Neural progenitor cell (in vitro differentiated cells): ENCODE data around the gene ITGA2. TPM values are rescaled to one million over a fixed set of nuclear protein-coding genes. Genes with fewer than 3 reads are reported as not detected.

Experiments
- DNase-seq: peaks from one replicate; pipeline ENCODE4 v3.0.0-alpha.2; 2016; ENCODE audit warnings: low spot score
- H2AFZ ChIP-seq: fragments of 200-600 bp; sonication (generic); replicated peaks from 2 replicates; pipeline ENCODE4 v1.6.1; 2016; ENCODE audit warnings: antibody characterized with exemption
- H3F3A ChIP-seq: fragments of 200-600 bp; sonication (generic); 2 replicates; pipeline ENCODE4 v1.6.1; 2016; ENCODE audit warnings: antibody characterized with exemption, low read depth
- H3K27ac ChIP-seq: fragments of 200-600 bp; sonication (generic); 2 replicates; pipeline ENCODE4 v1.5.1; 2016; ENCODE audit warnings: mild to moderate bottlenecking
- H3K27me3 ChIP-seq: fragments of 200-600 bp; sonication (generic); 2 replicates; pipeline ENCODE4 v1.6.1; 2016; ENCODE audit warnings: mild to moderate bottlenecking, moderate library complexity
- H3K36me3 ChIP-seq: fragments of 200-600 bp; sonication (generic); 2 replicates; pipeline ENCODE4 v1.5.1; 2016
- H3K4me1 ChIP-seq: fragments of 200-600 bp; sonication (generic); 2 replicates; pipeline ENCODE4 v1.6.1; 2016; ENCODE audit warnings: mixed run types
- H3K4me2 ChIP-seq: fragments of 200-600 bp; sonication (generic); 2 replicates; pipeline ENCODE4 v1.6.1; 2016
- H3K4me3 ChIP-seq: fragments of 200-600 bp; sonication (generic); 2 replicates; pipeline ENCODE4 v1.5.1; 2016
- H3K79me2 ChIP-seq: fragments of 200-600 bp; sonication (generic); 2 replicates; pipeline ENCODE4 v1.6.1; 2016; ENCODE audit warnings: low read depth
- H3K9ac ChIP-seq: fragments of 200-600 bp; sonication (generic); 2 replicates; pipeline ENCODE4 v1.6.1; 2016
- H3K9me3 ChIP-seq: fragments of 200-600 bp; sonication (generic); 2 replicates; pipeline ENCODE4 v1.5.1; 2016; ENCODE audit warnings: low read depth
- H4K20me1 ChIP-seq: fragments of 200-600 bp; sonication (generic); 2 replicates; pipeline ENCODE4 v1.6.1; 2016; ENCODE audit warnings: low read depth
- H3K27ac Mint-ChIP-seq: 3 replicates; pipeline ENCODE4 v1.8.0; 2021; ENCODE audit warnings: mixed read lengths
- H3K27me3 Mint-ChIP-seq: 2 replicates; pipeline ENCODE4 v1.8.0; 2022; ENCODE audit warnings: low read depth, mild to moderate bottlenecking, inconsistent platforms, moderate library complexity, mixed read lengths; ENCODE audit not compliant: insufficient read depth
- H3K36me3 Mint-ChIP-seq: 3 replicates; pipeline ENCODE4 v1.8.0; 2021; ENCODE audit warnings: mixed read lengths
- H3K4me1 Mint-ChIP-seq: 3 replicates; pipeline ENCODE4 v1.8.0; 2021; ENCODE audit warnings: mixed read lengths
- H3K4me3 Mint-ChIP-seq: 3 replicates; pipeline ENCODE4 v1.8.0; 2021; ENCODE audit warnings: mild to moderate bottlenecking, moderate library complexity, mixed read lengths
- H3K9me3 Mint-ChIP-seq: 3 replicates; pipeline ENCODE4 v1.8.0; 2020; ENCODE audit warnings: mixed read lengths
- CTCF ChIP-seq: fragments of 200-600 bp; sonication (generic); IDR thresholded peaks from 2 replicates; pipeline ENCODE4 v1.5.1; 2017; ENCODE audit warnings: antibody characterized with exemption, mild to moderate bottlenecking
- EZH2 ChIP-seq: fragments of 200-600 bp; sonication (generic); IDR thresholded peaks from 2 replicates; pipeline ENCODE4 v1.6.1; 2017; ENCODE audit warnings: antibody characterized with exemption, mild to moderate bottlenecking, moderate library complexity
- EZH2phosphoT487 ChIP-seq: fragments of 200-600 bp; sonication (generic); IDR thresholded peaks from 2 replicates; pipeline ENCODE4 v1.6.1; 2017; ENCODE audit warnings: antibody characterized with exemption
- total RNA-seq: library from RNA; depleted of rRNA; stranded (reverse); fragments of >200 nt; gene quantifications from 2 replicates; pipeline ENCODE4 v1.2.3, GENCODE V29; 2015; ENCODE audit warnings: low replicate concordance

ITGA2 gene
- total RNA-seq, 1 donor from 2014 or later = 2.6 TPM

GRCh38 chr5:52996979-52997378 lies 7.8 kb downstream of the ITGA2 start:
- Mint-ChIP-seq H3K9me3 (no peaks in the 10 kb centered on the region), H3K27me3 (peaks cover 2% of the 10 kb centered on the region), H3K4me1 (peaks cover 8% of the 10 kb centered on the region), H3K36me3 (peaks cover 3% of the 10 kb centered on the region), H3K27ac (peak overlapping the region; percentile 96), H3K4me3 (peak overlapping the region; percentile 61)
- no peak for DNase-seq
- Histone ChIP-seq H3F3A (no peaks in the 10 kb centered on the region), H3K9me3 (no peaks in the 10 kb centered on the region), H3K4me3 (no peak overlapping the region), H3K9ac (no peak overlapping the region), H3K27me3 (no peaks in the 10 kb centered on the region), H4K20me1 (no peaks in the 10 kb centered on the region), H3K79me2 (no peaks in the 10 kb centered on the region), H3K27ac (no peak overlapping the region), H3K36me3 (no peaks in the 10 kb centered on the region), H3K4me2 (no peak overlapping the region), H2AFZ (no peak overlapping the region), H3K4me1 (peaks cover 8% of the 10 kb centered on the region)
- TF ChIP-seq EZH2 (no peak), CTCF (no peak), EZH2phosphoT487 (no peak)

GRCh38 chr5:52997424-52997823 lies 8.3 kb downstream of the ITGA2 start:
- Mint-ChIP-seq H3K4me1 (peaks cover 8% of the 10 kb centered on the region), H3K4me3 (peak overlapping the region; percentile 61), H3K36me3 (peaks cover 3% of the 10 kb centered on the region), H3K27ac (peak overlapping the region; percentile 96), H3K9me3 (no peaks in the 10 kb centered on the region), H3K27me3 (peaks cover 2% of the 10 kb centered on the region)
- peaks cover 8% of the 10 kb centered on the region for H3K4me1 ChIP-seq
- no peaks in the 10 kb centered on the region for H3K36me3 ChIP-seq
- no peak overlapping the region for H3K27ac ChIP-seq
- no peak overlapping the region for H3K4me3 ChIP-seq
- no peaks in the 10 kb centered on the region for H3K27me3 ChIP-seq
- DNase-seq = peak; percentile 49
- no peaks in the 10 kb centered on the region for H4K20me1 ChIP-seq
- H3K9ac ChIP-seq = no peak overlapping the region
- H3K4me2 ChIP-seq = no peak overlapping the region
- H2AFZ ChIP-seq = no peak overlapping the region
- no peaks in the 10 kb centered on the region for H3K9me3 ChIP-seq
- no peak for TF ChIP-seq EZH2
- no peak for TF ChIP-seq EZH2phosphoT487
- no peak for TF ChIP-seq CTCF
- no peaks in the 10 kb centered on the region for H3K79me2 ChIP-seq
- H3F3A ChIP-seq = no peaks in the 10 kb centered on the region

GRCh38 chr5:52998552-52999313 lies 9.6 kb downstream of the ITGA2 start:
- no peak overlapping the region for H3K4me3 Mint-ChIP-seq
- no peak overlapping the region for H2AFZ ChIP-seq
- H3K27ac Mint-ChIP-seq = peak overlapping the region; percentile 44
- no peaks in the 10 kb centered on the region for H3F3A ChIP-seq
- no peaks in the 10 kb centered on the region for H4K20me1 ChIP-seq
- H3K36me3 Mint-ChIP-seq = peaks cover 2% of the 10 kb centered on the region
- DNase-seq = no peak
- H3K9ac ChIP-seq = no peak overlapping the region
- H3K79me2 ChIP-seq = no peaks in the 10 kb centered on the region
- peaks cover 8% of the 10 kb centered on the region for H3K4me1 ChIP-seq
- H3K27ac ChIP-seq = no peak overlapping the region
- TF ChIP-seq CTCF = no peak
- no peak for TF ChIP-seq EZH2phosphoT487
- no peak for TF ChIP-seq EZH2
- H3K27me3 ChIP-seq = no peaks in the 10 kb centered on the region
- H3K9me3 ChIP-seq = no peaks in the 10 kb centered on the region
- H3K4me3 ChIP-seq = no peak overlapping the region
- H3K36me3 ChIP-seq = no peaks in the 10 kb centered on the region
- H3K27me3 Mint-ChIP-seq = peaks cover 2% of the 10 kb centered on the region
- H3K4me2 ChIP-seq = no peak overlapping the region
- peaks cover 5% of the 10 kb centered on the region for H3K4me1 Mint-ChIP-seq
- H3K9me3 Mint-ChIP-seq = no peaks in the 10 kb centered on the region
